Pancreas (tissue), 10 donors: ENCODE results near the gene TRIP10. TPM values are rescaled to one million over a fixed set of nuclear protein-coding genes. Genes with fewer than 3 reads are reported as not detected.

Experiments used
- ATAC-seq, 4 donors: fragments of 200-7000 bp; cut with Tn5 transposase; one replicate each; pipeline versions ENCODE4 v1.8.0 to v1.9.1; 2020; ENCODE audit warnings: mild to moderate bottlenecking in 4 of 4, moderate library complexity in 4 of 4
- DNase-seq, 6 donors: peaks; one replicate each; pipeline ENCODE4 v3.0.0-alpha.2; 2020
- FAIRE-seq: peaks from 2 replicates; lab custom pipeline; 2012; peaks lifted over from hg19 to GRCh38; lab: Jason Lieb, UNC
- H3K27ac ChIP-seq, 4 donors: fragments of 200-600 bp; sonication (generic); 1 replicate in 3 of 4; 2 replicates in 1 of 4; pipeline versions ENCODE4 v1.5.0 to v1.8.0; 2020
- H3K27me3 ChIP-seq, 4 donors: fragments of 200-600 bp; one replicate each; pipeline ENCODE4 v1.8.0; 2021
- H3K36me3 ChIP-seq, 3 donors: fragments of 200-600 bp; sonication (generic) in 1 of 3; one replicate each; pipeline versions ENCODE4 v1.5.0 to v1.8.0; 2020 to 2021
- H3K4me1 ChIP-seq, 3 donors: fragments of 200-600 bp; one replicate each; pipeline ENCODE4 v1.8.0; 2021
- H3K4me3 ChIP-seq, 4 donors: fragments of 200-600 bp; sonication (generic) in 2 of 4; one replicate each; pipeline versions ENCODE4 v1.5.0 to v1.8.0; 2020 to 2021
- H3K9me3 ChIP-seq, 4 donors: fragments of 200-600 bp; one replicate each; pipeline ENCODE4 v1.8.0; 2021
- CTCF ChIP-seq, 4 donors: fragments of 200-600 bp; sonication (generic) in 3 of 4; IDR thresholded peaks; one replicate each; pipeline versions ENCODE4 v1.5.0 to v1.8.0; 2021; ENCODE audit warnings: antibody characterized with exemption in 4 of 4
- WGBS, 2 donors: extraction: QIAGEN DNeasy Blood & Tissue Kit; methylation state at CpG; one replicate each; pipeline ENCODE4 v1.1.7; 2013; 5-methylcytosine and 5-hydroxymethylcytosine counted together
- intact Hi-C, 3 donors: fragments of 100-400 bp; cut with DNase I; formaldehyde crosslinking; loops; one replicate each; pipeline versions ENCODE4 v1.11.1 to v1.14.2; 2022
- polyA plus RNA-seq, 2 donors: library from polyadenylated mRNA; stranded (reverse); fragments of 200-250 nt; gene quantifications; one replicate each; pipeline ENCODE4 v1.2.3, GENCODE V29; 2013
- total RNA-seq, 6 donors: library from RNA; stranded (reverse); fragmentation: NEBNext Ultra II Directional in 4 of 6; extraction: Animal tissue kit (Norgen Biotek cat#: 25700) in 4 of 6; gene quantifications; one replicate each; pipeline versions ENCODE4 v1.2.1 to v1.2.4, GENCODE V29; 2021 to 2023
- donor health status: healthy with polysubstance abuse.
- donor health status: DM: no; HTN: no; CAD: no; lungs with moderate emphysema.
- donor health status: DM: no; HTN: no; CAD: no.
- donor health status: control.
- donor health status: control.
- donor health status: Bipolar disorder and iron deficiency.
- donor health status: DM: yes; HTN: yes; CAD: no.
- donor health status: DM: no; HTN: no; CAD: no.
- donor health status: DM: no; HTN: no; CAD: no.
- donor health status: DM: yes; HTN: yes; CAD: no.

TRIP10 gene
- total and polyA plus RNA-seq, 8 donors: 16.4 to 102 (median 24.8) TPM

GRCh38 chr19:6765738-6766356, 26.4 kb downstream of the TRIP10 start:
- no peak for TF ChIP-seq CTCF (IDR thresholded peaks at IDR 0.05)
- no peaks in the 10 kb centered on the region for H3K9me3 ChIP-seq
- H3K27me3 ChIP-seq: no peaks in the 10 kb centered on the region
- DNase-seq (peak; percentile 91 to 98 (median 95)), ATAC-seq (peak; percentile 78 to 85 (median 82)), FAIRE-seq (no peak)
- no peaks in the 10 kb centered on the region for H3K36me3 ChIP-seq
- H3K4me1 ChIP-seq: peaks cover 0 to 9% (median 8%) of the 10 kb centered on the region in 3 donors
- intact Hi-C loops: no loop called here
- H3K4me3 ChIP-seq: peak overlapping the region; percentile 44 to 69 (median 46)
- H3K27ac ChIP-seq: peak overlapping the region; percentile 19 to 85 (median 83)
- 4 to 11% methylated on average over 7 to 8 of the region's 8 CpGs for WGBS, 2 donors

- Histone ChIP-seq H3K27ac (peak overlapping the region; percentile 19 to 85 (median 83)), H3K9me3 (no peaks in the 10 kb centered on the region), H3K4me3 (peak overlapping the region; percentile 44 to 69 (median 46)), H3K4me1 (peaks cover 0 to 9% (median 8%) of the 10 kb centered on the region in 3 donors), H3K27me3 (no peaks in the 10 kb centered on the region), H3K36me3 (no peaks in the 10 kb centered on the region)
- ATAC-seq (peak in 1 of 4 donors; percentile 1), DNase-seq (no peak), FAIRE-seq (no peak)
- TF ChIP-seq CTCF (IDR thresholded peaks at IDR 0.05): no peak
- intact Hi-C loops: no loop called here
- 7 to 10% methylated on average over 16 of the region's 16 CpGs for WGBS, 2 donors
Measured at GRCh38 chr19:6766357-6767080, 27.0 kb downstream of the TRIP10 start.

- TF ChIP-seq CTCF (IDR thresholded peaks at IDR 0.05): no peak
- WGBS, 2 donors: 0% methylated on average over 15 of the region's 15 CpGs
- no peaks in the 10 kb centered on the region for H3K36me3 ChIP-seq
- H3K27ac ChIP-seq: peak overlapping the region; percentile 19 to 85 (median 83)
- intact Hi-C loops: no loop called here
- FAIRE-seq (no peak), ATAC-seq (peak; percentile 26 to 40 (median 34)), DNase-seq (no peak)
- no peaks in the 10 kb centered on the region for H3K27me3 ChIP-seq
- H3K9me3 ChIP-seq: no peaks in the 10 kb centered on the region
- H3K4me1 ChIP-seq: peaks cover 0 to 9% (median 8%) of the 10 kb centered on the region in 3 donors
- H3K4me3 ChIP-seq: peak overlapping the region; percentile 44 to 69 (median 46)
Measured at GRCh38 chr19:6767081-6767356, 27.5 kb downstream of the TRIP10 start.

- peak; percentile 93 to 98 (median 95) for DNase-seq
- H3K27ac ChIP-seq: peak within 1 kb of the TSS; percentile 31 to 85 (median 83)
- peak; percentile 87 to 93 (median 92) for ATAC-seq
- FAIRE-seq: no peak
- no peaks in the 10 kb centered on the region for H3K36me3 ChIP-seq
- intact Hi-C loops: no loop called here
- 5% methylated on average over 45 to 47 of the region's 47 CpGs for WGBS, 2 donors
- TF ChIP-seq CTCF (IDR thresholded peaks at IDR 0.05): no peak
- H3K4me1 ChIP-seq: peaks cover 0 to 9% (median 8%) of the 10 kb centered on the region in 3 donors
- peak within 1 kb of the TSS; percentile 44 to 69 (median 46) for H3K4me3 ChIP-seq
- H3K9me3 ChIP-seq: no peaks in the 10 kb centered on the region
- no peaks in the 10 kb centered on the region for H3K27me3 ChIP-seq
Measured at GRCh38 chr19:6767357-6768235, 28.1 kb downstream of the TRIP10 start, which contains the start of gene SH2D3A. Gene SH2D3A (minus strand): TSS chr19:6767435. CDS start chr19:6763748, 3,687 bp downstream.
